Mononuclear cell (primary cell): ENCODE data around the gene ERICH3. TPM values are rescaled to one million over a fixed set of nuclear protein-coding genes. Genes with fewer than 3 reads are reported as not detected.

Experiments
- H3K27me3 ChIP-seq: 2 replicates; pipeline ENCODE4 v1.6.0; 2011; ENCODE audit warnings: low read length, control low read depth; ENCODE audit not compliant: insufficient read depth
- H3K4me1 ChIP-seq: 2 replicates; pipeline ENCODE4 v1.5.1; 2011; ENCODE audit warnings: mild to moderate bottlenecking, low read length, control low read depth; ENCODE audit not compliant: insufficient read depth
- H3K4me3 ChIP-seq: 2 replicates; pipeline ENCODE4 v1.5.1; 2011; ENCODE audit warnings: mild to moderate bottlenecking, low read length, moderate library complexity
- H3K9me3 ChIP-seq: 2 replicates; pipeline ENCODE4 v1.5.1; 2011; ENCODE audit warnings: low read depth, mild to moderate bottlenecking, control low read depth, low read length
- total RNA-seq: library from RNA; depleted of rRNA; stranded (reverse); fragments of >200 nt; gene quantifications from one replicate; pipeline ENCODE4 v1.2.3, GENCODE V29; 2012

ERICH3 gene
- total RNA-seq, 1 donor, result under 0.01 TPM

DNA sequence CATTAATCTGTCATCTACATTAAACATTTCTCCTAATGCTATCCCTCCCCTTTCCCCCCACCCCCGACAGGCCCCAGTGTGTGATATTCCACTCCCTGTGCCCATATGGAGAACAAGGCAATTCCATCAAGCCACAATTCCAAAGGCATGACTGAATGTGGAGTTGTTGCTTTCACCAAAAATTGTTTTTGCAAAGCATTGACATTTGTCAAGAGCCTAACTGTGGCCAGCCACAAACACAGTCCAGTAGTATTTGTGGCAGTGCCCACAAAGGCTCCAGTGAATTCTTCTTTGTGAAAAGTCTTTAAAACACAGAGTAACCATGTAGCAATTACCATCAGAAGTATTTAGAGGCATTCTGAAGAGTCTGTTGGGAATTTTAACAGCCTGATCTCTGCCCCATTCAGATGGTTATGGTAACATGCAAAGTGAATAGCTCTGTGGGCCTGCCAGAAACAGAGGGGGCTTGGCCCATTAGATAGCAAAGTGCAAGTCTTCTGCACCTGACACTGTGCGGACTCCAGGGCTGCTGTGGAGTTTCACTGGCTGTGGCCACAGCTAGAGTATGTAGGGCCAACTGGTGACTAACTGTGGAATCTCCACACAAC, 149.6 kb downstream of the ERICH3 start:
- Histone ChIP-seq H3K4me1 (no peaks in the 10 kb centered on the region), H3K4me3 (no peak overlapping the region), H3K9me3 (no peaks in the 10 kb centered on the region), H3K27me3 (no peaks in the 10 kb centered on the region)

- no peak overlapping the region for H3K4me3 ChIP-seq
- H3K4me1 ChIP-seq, result no peaks in the 10 kb centered on the region
- no peaks in the 10 kb centered on the region for H3K27me3 ChIP-seq
- H3K9me3 ChIP-seq, result no peaks in the 10 kb centered on the region
Observed at GRCh38 chr1:74522148-74522547, 151.4 kb downstream of the ERICH3 start.

Other genes with a start within 250 kb of the ERICH3 start
- not detected for gene LRRC53, start 161.2 kb downstream of the ERICH3 start, total RNA-seq
- gene CRYZ, start 59.3 kb upstream of the ERICH3 start, total RNA-seq, result 2.7 TPM
- 8.9 TPM for gene TYW3, start 59.4 kb upstream of the ERICH3 start, total RNA-seq